Spleen (tissue), 13 donors: ENCODE data around the gene MAPK7. TPM values are rescaled to one million over a fixed set of nuclear protein-coding genes. Genes with fewer than 3 reads are reported as not detected.

Experiments used
- DNase-seq: peaks from one replicate; pipeline ENCODE4 v3.0.0-alpha.2; 2020
- H3K27ac ChIP-seq, 8 donors: fragments of 200-600 bp; sonication (generic) in 7 of 8; 1 replicate in 4 of 8; 2 replicates in 4 of 8; pipeline versions ENCODE4 v1.5.0 to v1.8.0; 2016 to 2021; ENCODE audit warnings: inconsistent platforms in 4 of 8, mild to moderate bottlenecking in 4 of 8, moderate library complexity in 1 of 8
- H3K27me3 ChIP-seq, 7 donors: fragments of 200-600 bp; sonication (generic) in 6 of 7; replicated peaks in 1 of 7; 1 replicate in 4 of 7; 2 replicates in 3 of 7; pipeline versions ENCODE4 v1.5.0 to v1.8.0; 2016 to 2021; ENCODE audit warnings: inconsistent platforms in 3 of 7, mild to moderate bottlenecking in 1 of 7
- H3K36me3 ChIP-seq, 6 donors: fragments of 200-600 bp; sonication (generic) in 5 of 6; 1 replicate in 4 of 6; 2 replicates in 2 of 6; pipeline versions ENCODE4 v1.5.0 to v1.8.0; 2016 to 2021; ENCODE audit warnings: inconsistent platforms in 2 of 6
- H3K4me1 ChIP-seq, 6 donors: fragments of 200-600 bp; sonication (generic) in 5 of 6; 1 replicate in 3 of 6; 2 replicates in 3 of 6; pipeline versions ENCODE4 v1.5.0 to v1.8.0; 2016 to 2021; ENCODE audit warnings: inconsistent platforms in 3 of 6
- H3K4me3 ChIP-seq, 8 donors: fragments of 200-600 bp; sonication (generic) in 7 of 8; 1 replicate in 4 of 8; 2 replicates in 4 of 8; pipeline versions ENCODE4 v1.5.0 to v1.8.0; 2016 to 2021; ENCODE audit warnings: inconsistent platforms in 4 of 8, mild to moderate bottlenecking in 4 of 8, moderate library complexity in 2 of 8
- H3K9me3 ChIP-seq, 8 donors: fragments of 200-600 bp; sonication (generic) in 7 of 8; 1 replicate in 4 of 8; 2 replicates in 4 of 8; pipeline versions ENCODE4 v1.5.0 to v1.8.0; 2016 to 2021; ENCODE audit warnings: inconsistent platforms in 4 of 8
- POLR2A ChIP-seq, 3 donors: fragments of 450-650 bp; IDR thresholded peaks; one replicate each; pipeline ENCODE4 v1.5.1; 2017; ENCODE audit warnings: antibody characterized with exemption in 3 of 3, mild to moderate bottlenecking in 1 of 3
- POLR2AphosphoS5 ChIP-seq, 3 donors: sonication (generic); formaldehyde crosslinking; IDR thresholded peaks; one replicate each; pipeline ENCODE4 v1.5.1; 2017; ENCODE audit warnings: antibody characterized with exemption in 3 of 3
- WGBS, 5 donors: extraction: QIAGEN DNeasy Blood & Tissue Kit in 3 of 5; methylation state at CpG; one replicate each; pipeline versions ENCODE4 v1.1.5 to v1.1.7; 2013 to 2018; 5-methylcytosine and 5-hydroxymethylcytosine counted together
- intact Hi-C: fragments of 100-400 bp; cut with DNase I; formaldehyde crosslinking; loops from one replicate; pipeline ENCODE4 v1.15.0; 2023; ENCODE audit warnings: low total_unique reads
- long read RNA-seq, 2 donors: transcript quantifications; one replicate each; lab custom pipeline, GENCODE V29; 2026
- polyA plus RNA-seq, 3 donors: library from polyadenylated mRNA; stranded (reverse); fragments of 200-250 nt; gene quantifications; one replicate each; pipeline ENCODE4 v1.2.1, GENCODE V29; 2013
- total RNA-seq, 7 donors: library from RNA; depleted of rRNA in 3 of 7; stranded (reverse); fragments of >200 nt in 3 of 7; fragmentation: NEBNext Ultra II Directional in 4 of 7; extraction: Animal tissue kit (Norgen Biotek cat#: 25700) in 4 of 7; gene quantifications; one replicate each; pipeline versions ENCODE4 v1.1.0 to v1.2.1, GENCODE V29; 2016 to 2021
- TF ChIP-seq, protein P1 (sequence below), 11 experiments: fragments of 200-600 bp in 7 of 11; fragments of 450-650 bp in 4 of 11; sonication (generic) in 4 of 11; IDR thresholded peaks in 8 of 11; conservative IDR thresholded peaks in 3 of 11; 1 replicate in 7 of 11; 2 replicates in 4 of 11; pipeline versions ENCODE4 v1.4.0 to v1.8.0; 2016 to 2021; ENCODE audit warnings: antibody characterized with exemption in 11 of 11, inconsistent platforms in 4 of 11, mild to moderate bottlenecking in 1 of 11
- donor health status: healthy with polysubstance abuse.
- donor health status: DM: no; HTN: no; CAD: no; lungs with moderate emphysema.
- donor health status: DM: no; HTN: no; CAD: no.
- donor health status: Bipolar disorder and iron deficiency.
- donor health status: healthy.
- donor health status: DM: no; HTN: no; CAD: no.
- donor health status: DM: yes; HTN: yes; CAD: no.

Gene MAPK7
- total RNA-seq: 10 to 100 TPM; 23.1 to 56.2 (median 34.4) TPM
- polyA plus RNA-seq: 10 to 100 TPM in 1 of 3 donors, 1 to 10 TPM in 2; 5.7 to 15.1 (median 6.9) TPM
- long read RNA-seq, donor 1, full-length matches to known transcripts: 3 of 9 reads
- long read RNA-seq, donor 1, partial matches to known transcripts: 6 of 9 reads
- long read RNA-seq, donor 1, other reads (novel, unspliced or antisense): 0 of 9 reads
- long read RNA-seq, donor 2, full-length matches to known transcripts: 9 of 9 reads
- long read RNA-seq, donor 2, partial matches to known transcripts: 0 of 9 reads
- long read RNA-seq, donor 2, other reads (novel, unspliced or antisense): 0 of 9 reads

DNA sequence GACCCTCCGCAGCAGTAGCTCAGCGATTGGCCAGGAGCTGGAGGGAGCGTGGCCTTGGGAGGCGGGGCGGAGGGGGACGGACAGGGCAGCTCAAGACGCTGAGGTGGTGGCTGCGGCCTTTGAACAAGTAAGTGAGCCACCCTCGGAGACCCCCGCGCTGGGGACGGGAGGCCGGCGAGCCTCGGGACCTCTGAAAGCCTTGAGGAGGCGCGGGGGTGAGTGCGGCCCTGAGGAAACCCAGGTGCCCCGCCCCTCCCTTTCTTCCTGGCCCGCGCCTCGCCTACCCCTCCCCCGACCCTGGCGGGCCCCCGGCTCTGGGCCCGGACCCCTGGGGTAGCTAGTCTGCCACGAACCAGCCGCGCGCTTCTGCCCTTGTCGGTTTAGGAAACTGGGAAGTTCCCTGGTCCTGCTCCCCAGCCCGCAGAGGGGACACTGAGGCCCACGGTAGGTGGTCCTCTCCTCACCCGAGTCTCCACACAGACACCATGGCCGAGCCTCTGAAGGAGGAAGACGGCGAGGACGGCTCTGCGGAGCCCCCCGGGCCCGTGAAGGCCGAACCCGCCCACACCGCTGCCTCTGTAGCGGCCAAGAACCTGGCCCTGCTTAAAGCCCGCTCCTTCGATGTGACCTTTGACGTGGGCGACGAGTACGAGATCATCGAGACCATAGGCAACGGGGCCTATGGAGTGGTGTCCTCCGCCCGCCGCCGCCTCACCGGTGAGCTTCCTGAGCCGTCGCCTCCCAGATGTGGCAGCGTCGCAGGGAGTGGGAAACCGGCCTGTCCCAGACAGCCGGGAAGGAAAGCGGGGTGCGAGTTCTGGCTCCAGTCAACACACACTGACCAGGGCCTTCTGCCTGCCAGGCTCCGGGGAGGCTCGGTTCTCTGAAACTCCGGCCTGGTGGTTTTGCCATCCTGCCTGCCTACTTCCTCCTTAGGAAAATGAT, at the start of gene MAPK7:
Gene MAPK7, plus strand, starts transcription at position 83 of the 945 bp plus-strand sequence. Its CDS starts 403 bp downstream, at position 486.
- no peak for DNase-seq
- H3K4me3 ChIP-seq: peak within 1 kb of the TSS; percentile 71 to 93 (median 88)
- 5 to 23% (median 18%) methylated on average over 28 to 69 of the region's 69 CpGs for WGBS, 5 donors
- TF ChIP-seq, protein P1, sequence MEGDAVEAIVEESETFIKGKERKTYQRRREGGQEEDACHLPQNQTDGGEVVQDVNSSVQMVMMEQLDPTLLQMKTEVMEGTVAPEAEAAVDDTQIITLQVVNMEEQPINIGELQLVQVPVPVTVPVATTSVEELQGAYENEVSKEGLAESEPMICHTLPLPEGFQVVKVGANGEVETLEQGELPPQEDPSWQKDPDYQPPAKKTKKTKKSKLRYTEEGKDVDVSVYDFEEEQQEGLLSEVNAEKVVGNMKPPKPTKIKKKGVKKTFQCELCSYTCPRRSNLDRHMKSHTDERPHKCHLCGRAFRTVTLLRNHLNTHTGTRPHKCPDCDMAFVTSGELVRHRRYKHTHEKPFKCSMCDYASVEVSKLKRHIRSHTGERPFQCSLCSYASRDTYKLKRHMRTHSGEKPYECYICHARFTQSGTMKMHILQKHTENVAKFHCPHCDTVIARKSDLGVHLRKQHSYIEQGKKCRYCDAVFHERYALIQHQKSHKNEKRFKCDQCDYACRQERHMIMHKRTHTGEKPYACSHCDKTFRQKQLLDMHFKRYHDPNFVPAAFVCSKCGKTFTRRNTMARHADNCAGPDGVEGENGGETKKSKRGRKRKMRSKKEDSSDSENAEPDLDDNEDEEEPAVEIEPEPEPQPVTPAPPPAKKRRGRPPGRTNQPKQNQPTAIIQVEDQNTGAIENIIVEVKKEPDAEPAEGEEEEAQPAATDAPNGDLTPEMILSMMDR (IDR thresholded peaks at IDR 0.05 in 8 of 11, conservative IDR thresholded peaks at IDR 0.05 in 3 of 11): peak in 1 of 11 experiments; percentile 4
- no peak for TF ChIP-seq POLR2AphosphoS5 (IDR thresholded peaks at IDR 0.05)
- peaks cover 4 to 47% (median 39%) of the 10 kb centered on the region in 6 donors for H3K36me3 ChIP-seq
- no peaks in the 10 kb centered on the region for H3K27me3 ChIP-seq
- peaks cover 7 to 74% (median 34%) of the 10 kb centered on the region in 6 donors for H3K4me1 ChIP-seq
- no peaks in the 10 kb centered on the region for H3K9me3 ChIP-seq
- intact Hi-C loops: no loop called here
- H3K27ac ChIP-seq: peak within 1 kb of the TSS; percentile 96 to 98 (median 98)

DNA sequence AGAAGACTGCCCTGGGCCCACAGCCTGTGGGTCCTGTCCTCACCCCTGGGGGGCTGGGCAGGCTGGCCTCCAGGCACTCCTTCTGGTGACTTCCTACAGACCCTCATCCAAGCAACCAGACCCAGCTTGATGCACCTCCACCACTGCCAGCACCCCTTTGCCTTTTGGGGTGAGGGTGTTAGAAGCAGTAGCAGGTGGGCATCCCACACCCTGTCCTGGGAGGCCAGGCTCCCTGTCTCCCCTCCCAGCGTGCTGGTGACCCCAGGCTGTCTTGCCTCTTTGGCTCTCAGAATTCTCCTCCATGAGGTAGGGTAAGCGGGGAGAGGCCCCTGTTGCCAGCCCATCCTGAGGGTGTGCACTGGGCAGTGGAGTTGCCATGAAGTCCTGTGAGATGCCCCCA, 49.2 kb upstream of the MAPK7 start:
- peaks cover 0 to 26% (median 0%) of the 10 kb centered on the region in 6 donors for H3K36me3 ChIP-seq
- H3K9me3 ChIP-seq: peaks cover 0 to 16% (median 11%) of the 10 kb centered on the region in 8 donors
- intact Hi-C loops: no loop called here
- DNase-seq: no peak
- TF ChIP-seq POLR2AphosphoS5 (IDR thresholded peaks at IDR 0.05): no peak
- TF ChIP-seq, protein P1 (IDR thresholded peaks at IDR 0.05 in 8 of 11, conservative IDR thresholded peaks at IDR 0.05 in 3 of 11): no peak
- no peak for TF ChIP-seq POLR2A (IDR thresholded peaks at IDR 0.05)
- peaks cover 0 to 4% (median 0%) of the 10 kb centered on the region in 6 donors for H3K4me1 ChIP-seq
- WGBS, 5 donors: 83 to 100% (median 93%) methylated on average over 1 to 2 of the region's 2 CpGs
- H3K27ac ChIP-seq: no peak overlapping the region
- H3K4me3 ChIP-seq: no peak overlapping the region
- peaks cover 0 to 4% (median 0%) of the 10 kb centered on the region in 7 donors for H3K27me3 ChIP-seq

DNA sequence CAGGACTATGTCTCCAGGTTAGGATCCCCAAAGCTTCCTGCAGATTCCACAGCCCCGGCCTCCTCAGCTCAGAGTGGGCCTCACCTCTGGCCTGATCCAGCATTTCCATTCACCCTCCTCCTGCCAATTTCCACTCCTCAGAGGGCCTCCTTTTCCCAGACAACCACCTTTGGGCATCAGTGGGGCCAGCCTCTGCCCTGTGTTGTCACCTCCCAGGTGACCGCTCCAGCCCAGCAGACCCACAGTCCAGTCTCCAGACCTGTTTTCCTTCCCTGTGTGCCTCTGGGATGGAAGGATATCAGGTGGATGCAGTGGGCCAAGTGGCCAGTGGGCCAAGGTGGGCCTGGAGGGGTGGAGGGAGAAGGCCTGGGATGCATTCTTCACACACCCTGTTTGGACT, 48.5 kb upstream of the MAPK7 start:
- peaks cover 0 to 8% (median 0%) of the 10 kb centered on the region in 6 donors for H3K4me1 ChIP-seq
- H3K27me3 ChIP-seq: peaks cover 0 to 4% (median 0%) of the 10 kb centered on the region in 7 donors
- intact Hi-C loops: no loop called here
- peaks cover 0 to 28% (median 0%) of the 10 kb centered on the region in 6 donors for H3K36me3 ChIP-seq
- H3K27ac ChIP-seq: no peak overlapping the region
- WGBS, 5 donors: 89 to 100% (median 98%) methylated on average over 2 of the region's 2 CpGs
- H3K4me3 ChIP-seq: no peak overlapping the region
- peaks cover 0 to 15% (median 10%) of the 10 kb centered on the region in 8 donors for H3K9me3 ChIP-seq
- DNase-seq: no peak
- TF ChIP-seq POLR2AphosphoS5 (IDR thresholded peaks at IDR 0.05): no peak
- TF ChIP-seq POLR2A (IDR thresholded peaks at IDR 0.05): no peak
- TF ChIP-seq, protein P1 (IDR thresholded peaks at IDR 0.05 in 8 of 11, conservative IDR thresholded peaks at IDR 0.05 in 3 of 11): no peak
